HCEC 1CT (cell line): ENCODE measurements around the gene DTNA.
"Not testable (repeated sequence)": the region's sequence is repeated elsewhere in the genome, so short reads cannot be mapped to it uniquely, and the experiment has no call there.

ENCODE experiments used
- DNase-seq: peaks from one replicate; pipeline ENCODE4 v3.0.0-alpha.2; 2017

The DTNA gene

DNA sequence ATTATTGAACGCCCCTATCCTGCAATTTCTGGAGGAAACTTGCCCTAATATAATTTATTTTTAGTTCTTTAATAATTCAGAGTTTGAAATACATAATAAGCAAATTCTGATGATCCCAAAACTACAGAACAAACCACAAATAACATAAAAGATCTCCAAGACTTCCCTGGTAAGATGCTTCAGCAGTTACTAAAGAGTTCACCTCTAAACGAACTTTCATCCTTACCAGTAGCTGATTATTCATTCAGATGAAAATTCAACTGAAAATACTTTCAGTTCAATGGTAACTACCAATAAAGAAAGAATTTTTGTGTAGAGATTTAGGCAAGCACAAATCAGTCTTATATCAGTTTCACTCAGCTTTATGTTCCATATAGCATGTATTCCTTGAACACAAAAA, 201.0 kb downstream of the DTNA start:
- DNase-seq = no peak

- peak; percentile 93 for DNase-seq
Observed at GRCh38 chr18:34911661-34912384, 201.7 kb downstream of the DTNA start.

DNA sequence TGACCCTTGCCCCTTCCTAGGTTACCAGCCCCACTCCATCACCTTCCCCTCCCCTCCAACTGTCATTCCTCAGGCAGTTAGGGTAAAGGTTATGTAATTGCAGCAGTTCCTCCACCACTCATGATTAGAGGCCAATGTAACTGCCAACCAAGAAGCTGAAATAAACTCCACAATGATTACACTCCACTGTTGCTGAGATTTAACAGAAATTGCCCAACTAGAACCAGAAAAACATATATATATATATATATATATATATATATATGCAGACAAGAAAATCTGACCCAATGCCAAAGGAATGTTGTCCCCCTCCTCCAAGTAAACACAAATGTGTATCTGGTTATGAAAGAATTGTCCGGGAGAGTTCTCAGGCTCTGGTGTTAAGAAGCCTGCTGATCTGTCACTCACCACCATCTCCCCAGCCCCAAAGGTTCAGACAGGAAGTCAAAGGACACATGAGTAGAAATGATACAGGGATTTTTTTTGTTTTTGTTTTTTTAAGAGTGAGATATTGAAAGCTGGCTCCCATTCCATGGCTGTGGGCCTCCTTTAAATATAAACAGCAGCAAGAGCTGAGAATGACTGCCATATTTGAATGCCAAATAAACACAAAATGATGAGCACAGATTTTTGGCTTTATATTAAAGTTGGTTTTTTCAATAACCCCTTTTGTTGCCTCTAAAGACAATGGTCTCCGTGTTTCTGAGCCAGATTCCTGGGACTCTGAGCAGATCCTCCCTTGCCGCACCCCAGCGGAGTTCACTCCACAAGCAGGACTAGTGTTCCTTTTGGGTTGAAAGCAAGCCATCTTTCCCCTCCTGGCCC, 204.0 kb downstream of the DTNA start:
- DNase-seq = peak; percentile 46

- no peak for DNase-seq
Observed at GRCh38 chr18:34915046-34915445, 204.9 kb downstream of the DTNA start.

- DNase-seq = not testable (repeated sequence)
Observed at GRCh38 chr18:34916539-34916938, 206.4 kb downstream of the DTNA start.

DNA sequence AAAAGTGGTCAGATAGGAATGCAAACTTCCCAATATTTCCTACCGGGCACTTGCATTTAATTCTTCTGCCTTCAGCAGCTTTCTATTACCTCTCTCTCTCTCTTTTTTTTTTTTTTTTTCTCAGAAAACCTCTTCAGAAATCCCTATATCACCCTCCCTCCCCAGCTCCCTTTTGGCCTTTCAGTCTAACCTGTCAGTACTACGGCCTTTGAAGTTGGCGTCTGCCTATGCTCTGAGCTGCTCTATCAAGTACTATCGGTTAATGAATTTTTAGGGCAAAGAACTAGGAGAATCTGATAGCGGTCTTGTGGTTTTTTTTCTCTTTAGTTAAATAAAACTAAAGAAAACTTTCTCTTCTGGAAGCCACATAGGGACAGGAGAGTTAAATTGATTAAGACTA, 208.8 kb downstream of the DTNA start:
- DNase-seq = no peak

GRCh38 chr18:34921226-34921625, 211.1 kb downstream of the DTNA start:
- no peak for DNase-seq

- DNase-seq = no peak
Observed at GRCh38 chr18:34921811-34922385, 211.8 kb downstream of the DTNA start.

DNA sequence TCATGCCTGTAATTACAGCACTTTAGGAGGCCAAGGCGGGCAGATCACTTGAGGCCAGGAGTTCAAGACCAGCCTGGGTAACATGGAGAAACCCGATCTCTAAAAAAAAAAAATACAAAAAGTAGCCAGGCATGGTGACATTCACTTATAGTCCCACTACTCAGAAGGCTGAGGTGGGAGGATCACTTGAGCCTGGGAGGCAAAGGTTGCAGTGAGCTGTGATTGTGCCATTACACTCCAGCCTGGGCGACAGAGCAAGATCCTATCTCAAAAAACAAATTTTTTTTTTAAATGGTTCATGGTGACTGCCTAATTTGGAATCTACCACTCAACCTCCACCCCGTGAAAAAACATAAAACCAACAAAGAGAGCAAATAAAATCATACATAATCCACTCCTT, 212.5 kb downstream of the DTNA start:
- DNase-seq = not testable (repeated sequence)

- DNase-seq = no peak
Observed at GRCh38 chr18:34923911-34924310, 213.8 kb downstream of the DTNA start.

DNA sequence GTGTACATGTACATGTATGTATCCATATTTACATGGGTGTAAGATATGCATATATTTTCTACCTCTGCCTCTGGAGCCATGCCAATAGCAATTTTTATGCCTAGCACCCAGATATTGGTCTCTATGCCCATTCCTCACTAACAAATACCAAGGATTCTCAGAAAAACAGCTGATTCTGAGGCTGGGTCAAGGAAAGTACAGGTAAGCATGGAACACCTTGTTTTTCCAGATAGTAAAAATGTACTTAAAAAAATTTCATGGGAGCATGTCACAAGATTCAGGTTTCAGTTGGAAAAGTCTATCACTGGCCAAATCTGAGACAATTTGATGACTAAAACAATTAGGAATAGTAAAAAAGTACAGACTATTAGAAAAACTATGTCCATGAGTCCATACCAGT, 216.6 kb downstream of the DTNA start:
- no peak for DNase-seq

DNA sequence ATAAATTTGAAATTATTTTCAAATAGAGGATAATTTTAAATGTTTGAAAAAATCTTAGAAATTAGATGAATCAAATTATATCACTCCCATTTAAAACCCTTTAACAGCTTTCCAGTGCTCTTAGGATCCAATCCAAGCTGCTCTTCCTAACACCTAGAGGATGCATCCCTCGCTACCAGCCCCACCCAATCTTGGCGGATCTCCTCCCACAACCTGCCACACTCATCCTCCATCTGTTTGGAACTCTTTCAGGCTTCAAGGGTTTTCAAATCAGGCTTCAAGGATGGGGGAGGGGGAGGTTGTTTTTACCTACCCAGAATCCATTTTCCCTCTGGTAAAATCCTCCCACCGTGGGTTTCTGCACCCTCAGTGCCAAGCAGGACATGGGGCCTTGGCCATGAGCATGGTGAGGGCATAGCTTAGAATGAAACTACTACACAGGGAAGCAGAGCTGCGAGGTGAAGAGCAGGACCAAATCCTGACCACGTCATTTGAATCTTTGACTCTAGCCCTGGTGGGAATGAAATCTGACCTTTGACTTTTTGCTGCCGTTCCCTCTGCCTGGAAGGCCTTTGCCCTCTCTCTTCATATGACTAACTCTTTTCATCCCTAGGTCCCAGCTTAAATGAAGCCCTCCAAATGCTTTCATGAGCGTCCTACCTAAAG, 218.1 kb downstream of the DTNA start:
- peak; percentile 17 for DNase-seq

GRCh38 chr18:34928754-34929335, 218.7 kb downstream of the DTNA start:
- DNase-seq = no peak

GRCh38 chr18:34929336-34929780, 219.3 kb downstream of the DTNA start:
- peak; percentile 93 for DNase-seq

DNA sequence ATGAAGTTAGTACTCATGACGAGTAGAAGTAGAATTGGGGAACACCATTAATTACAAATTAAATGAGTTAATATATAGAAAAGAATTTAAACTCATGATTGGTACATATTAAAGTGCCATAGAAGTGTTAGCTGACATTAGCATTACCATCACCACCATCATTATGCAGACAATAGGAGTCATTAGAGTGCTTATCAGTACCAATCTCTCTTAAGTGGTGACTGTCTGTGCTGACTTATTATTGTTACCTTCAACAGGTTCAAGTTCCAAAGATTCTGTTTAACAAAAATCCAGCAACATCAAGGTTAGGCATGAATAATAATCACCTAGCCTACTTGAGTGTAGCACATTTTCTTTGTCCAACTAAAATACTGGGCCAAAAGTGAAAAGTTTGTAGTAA, 222.3 kb downstream of the DTNA start:
- no peak for DNase-seq

DNA sequence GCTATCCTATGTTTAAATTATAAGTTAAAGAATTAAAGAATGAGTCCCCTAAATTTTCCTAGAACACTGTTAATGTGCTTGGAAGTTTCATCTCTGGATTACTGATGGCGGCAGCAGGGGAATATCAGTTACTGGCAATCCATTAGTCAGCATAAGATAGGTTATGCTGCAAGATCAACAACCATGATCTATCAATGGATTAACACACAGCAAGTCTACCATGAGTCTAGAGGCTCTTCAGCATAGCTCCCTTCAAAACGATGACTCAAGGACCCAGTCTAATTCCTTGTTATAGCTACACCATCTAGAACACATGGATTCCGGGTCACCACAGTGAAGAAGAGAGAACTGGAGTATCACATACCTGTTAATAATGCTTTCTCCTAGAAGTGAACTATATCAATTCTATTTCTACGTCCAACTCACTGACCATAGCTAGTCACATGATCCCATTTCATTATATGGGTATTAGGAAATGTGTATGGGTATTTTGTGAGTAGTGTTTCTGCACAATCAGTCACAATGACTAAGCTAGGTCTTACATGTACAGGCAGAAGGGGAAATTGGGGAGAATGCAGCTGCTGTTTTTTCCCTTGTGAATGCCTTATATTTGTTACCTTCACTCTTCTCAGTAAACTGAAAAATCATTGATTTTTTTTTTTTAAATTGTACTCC, 222.8 kb downstream of the DTNA start:
- DNase-seq = no peak

DNA sequence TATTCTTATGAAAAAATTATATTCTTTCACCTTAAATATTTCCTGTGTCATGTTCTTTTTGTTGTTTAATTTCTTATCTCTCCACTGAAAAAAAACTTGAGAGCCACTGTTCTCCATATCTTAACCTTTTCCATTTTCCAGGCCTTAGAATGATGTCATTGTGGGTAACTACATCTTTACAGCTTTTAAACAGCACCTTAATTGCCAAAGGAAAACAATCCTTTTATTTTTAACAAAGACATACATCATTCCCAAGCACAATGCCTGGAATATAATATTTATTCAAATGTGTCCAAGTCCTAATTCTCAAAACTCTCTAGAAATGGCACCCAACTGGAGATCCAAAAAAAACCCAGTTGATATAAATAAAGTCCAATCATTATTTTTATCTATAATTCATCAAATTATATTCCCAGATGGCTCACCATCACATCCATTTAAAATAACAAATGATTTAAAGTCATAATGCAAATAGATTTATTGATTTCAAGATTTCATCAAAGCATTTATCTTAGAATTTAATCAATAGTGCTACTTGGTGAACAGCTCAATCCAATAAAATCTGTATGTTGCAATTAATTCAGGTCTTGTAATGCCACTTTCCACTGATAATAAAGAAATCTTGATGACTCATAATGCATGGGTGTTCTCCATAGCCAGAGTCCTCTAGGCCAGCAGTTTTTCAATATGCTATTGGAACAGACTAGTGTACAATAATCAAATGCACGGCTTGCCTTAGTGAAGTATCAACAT, 224.0 kb downstream of the DTNA start:
- DNase-seq = peak; percentile 35

GRCh38 chr18:34936772-34937171, 226.7 kb downstream of the DTNA start:
- no peak for DNase-seq

- DNase-seq = no peak
Observed at GRCh38 chr18:34938090-34938489, 228.0 kb downstream of the DTNA start.
